GM12865 (cell line): ENCODE results near the gene LHFPL6.

Experiments used
- DNase-seq: peaks from one replicate; pipeline ENCODE4 v3.0.0; 2010; ENCODE audit warnings: low read depth
- H3K4me3 ChIP-seq: 2 replicates; pipeline ENCODE4 v1.5.1; 2011; ENCODE audit warnings: mild to moderate bottlenecking, low read depth, low read length, control low read depth
- TF ChIP-seq, protein P1 (sequence below): IDR thresholded peaks from 2 replicates; pipeline ENCODE4 v1.5.1; 2011; ENCODE audit warnings: low read length, control low read depth, low read depth, inconsistent platforms; ENCODE audit not compliant: insufficient read depth; ENCODE audit errors: missing control alignments

The LHFPL6 gene

DNA sequence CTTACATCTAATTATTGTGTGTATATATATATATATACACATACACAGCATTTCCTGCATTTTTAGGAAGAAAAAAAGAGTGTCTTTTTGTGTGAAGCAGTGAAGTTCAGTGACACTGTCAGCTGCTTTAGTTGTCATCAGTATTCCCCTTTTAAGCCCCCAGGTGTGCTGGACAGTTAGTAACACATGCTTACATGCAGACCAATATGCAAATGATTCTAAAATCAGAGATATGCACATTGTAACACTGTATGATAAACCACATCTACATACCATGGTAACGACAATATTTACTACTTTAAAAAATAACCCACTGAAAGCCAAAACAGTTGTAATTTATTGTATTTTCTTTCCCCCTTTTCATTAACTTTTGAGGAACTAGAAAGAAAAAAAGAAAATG lies 16.8 kb downstream of the LHFPL6 start:
- DNase-seq: peak; percentile 26
- TF ChIP-seq, protein P1, sequence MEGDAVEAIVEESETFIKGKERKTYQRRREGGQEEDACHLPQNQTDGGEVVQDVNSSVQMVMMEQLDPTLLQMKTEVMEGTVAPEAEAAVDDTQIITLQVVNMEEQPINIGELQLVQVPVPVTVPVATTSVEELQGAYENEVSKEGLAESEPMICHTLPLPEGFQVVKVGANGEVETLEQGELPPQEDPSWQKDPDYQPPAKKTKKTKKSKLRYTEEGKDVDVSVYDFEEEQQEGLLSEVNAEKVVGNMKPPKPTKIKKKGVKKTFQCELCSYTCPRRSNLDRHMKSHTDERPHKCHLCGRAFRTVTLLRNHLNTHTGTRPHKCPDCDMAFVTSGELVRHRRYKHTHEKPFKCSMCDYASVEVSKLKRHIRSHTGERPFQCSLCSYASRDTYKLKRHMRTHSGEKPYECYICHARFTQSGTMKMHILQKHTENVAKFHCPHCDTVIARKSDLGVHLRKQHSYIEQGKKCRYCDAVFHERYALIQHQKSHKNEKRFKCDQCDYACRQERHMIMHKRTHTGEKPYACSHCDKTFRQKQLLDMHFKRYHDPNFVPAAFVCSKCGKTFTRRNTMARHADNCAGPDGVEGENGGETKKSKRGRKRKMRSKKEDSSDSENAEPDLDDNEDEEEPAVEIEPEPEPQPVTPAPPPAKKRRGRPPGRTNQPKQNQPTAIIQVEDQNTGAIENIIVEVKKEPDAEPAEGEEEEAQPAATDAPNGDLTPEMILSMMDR: no peak
- H3K4me3 ChIP-seq: no peak overlapping the region

DNA sequence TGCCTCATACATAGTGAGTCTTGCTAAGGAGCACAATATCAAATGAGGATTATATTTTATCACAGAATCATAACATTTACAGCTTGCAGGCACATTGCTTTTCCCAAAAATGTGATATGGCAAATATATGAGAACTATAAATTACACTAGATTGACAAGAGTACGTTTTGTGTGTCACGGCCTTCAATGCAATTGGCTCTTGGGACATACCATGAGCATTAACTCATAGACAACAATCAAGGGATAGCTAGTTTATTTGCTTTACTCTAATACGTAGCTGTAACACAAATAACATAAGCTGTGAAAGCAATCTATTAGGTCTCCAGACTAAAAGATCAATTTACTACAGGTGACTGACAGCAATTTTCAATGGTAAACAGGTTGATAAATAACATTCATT lies 17.8 kb downstream of the LHFPL6 start:
- H3K4me3 ChIP-seq: no peak overlapping the region
- DNase-seq: no peak
- TF ChIP-seq, protein P1: no peak

DNA sequence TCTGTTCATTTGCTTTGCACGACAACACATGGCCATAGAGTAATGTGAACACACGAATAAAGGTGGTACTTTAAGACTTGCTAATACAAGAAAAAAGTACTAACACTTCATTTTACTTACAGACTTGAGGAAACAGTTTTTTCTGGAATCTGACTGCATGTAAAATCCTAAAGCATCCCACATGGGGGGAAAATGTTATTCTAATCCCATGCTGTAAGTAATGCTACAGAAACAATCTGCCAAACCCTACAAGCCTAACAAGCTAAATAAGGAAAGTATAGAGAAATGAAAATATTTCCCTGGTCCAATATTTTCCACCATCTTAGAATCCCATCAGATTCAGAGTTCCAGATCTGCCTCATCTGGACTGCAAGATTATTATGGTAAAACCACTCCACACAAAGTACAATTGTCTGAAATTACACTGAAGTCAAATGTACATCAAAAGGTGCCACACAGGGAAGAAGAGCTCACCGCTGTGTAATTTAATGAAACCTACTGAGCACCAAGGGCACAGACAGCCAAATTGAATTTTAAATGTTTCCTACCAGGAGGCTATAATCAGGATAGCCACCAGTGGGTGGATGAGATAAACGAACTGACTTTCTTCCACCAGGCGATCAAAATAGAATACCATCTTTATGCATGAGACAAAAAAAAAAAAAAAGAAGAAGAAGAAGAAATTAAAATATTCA lies 22.0 kb downstream of the LHFPL6 start:
- H3K4me3 ChIP-seq: no peak overlapping the region
- DNase-seq: no peak
- TF ChIP-seq, protein P1: no peak

DNA sequence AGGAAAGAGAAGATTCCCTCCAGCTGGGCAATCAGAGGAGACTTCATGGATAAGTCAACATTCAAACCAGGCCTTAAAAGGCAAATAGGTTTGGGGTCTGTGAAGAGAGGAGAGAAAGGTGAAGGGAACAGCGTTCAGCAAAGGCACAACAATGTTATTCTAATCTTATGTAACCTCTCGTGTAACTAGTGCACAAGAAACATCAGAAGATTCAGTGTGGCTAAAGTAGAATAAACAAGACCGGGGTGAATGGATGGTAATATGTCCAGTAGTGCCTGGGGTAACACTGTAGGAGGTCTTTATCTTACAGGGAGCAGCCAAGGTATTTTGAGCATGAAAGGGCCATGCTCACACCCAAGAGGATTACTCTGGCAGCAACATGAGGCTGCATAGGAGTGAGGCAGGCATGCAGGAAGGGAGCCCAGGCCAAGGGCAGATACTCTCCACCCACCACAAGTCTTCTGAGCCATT lies 24.1 kb downstream of the LHFPL6 start:
- peak; percentile 18 for DNase-seq
- TF ChIP-seq, protein P1: no peak
- H3K4me3 ChIP-seq: no peak overlapping the region

DNA sequence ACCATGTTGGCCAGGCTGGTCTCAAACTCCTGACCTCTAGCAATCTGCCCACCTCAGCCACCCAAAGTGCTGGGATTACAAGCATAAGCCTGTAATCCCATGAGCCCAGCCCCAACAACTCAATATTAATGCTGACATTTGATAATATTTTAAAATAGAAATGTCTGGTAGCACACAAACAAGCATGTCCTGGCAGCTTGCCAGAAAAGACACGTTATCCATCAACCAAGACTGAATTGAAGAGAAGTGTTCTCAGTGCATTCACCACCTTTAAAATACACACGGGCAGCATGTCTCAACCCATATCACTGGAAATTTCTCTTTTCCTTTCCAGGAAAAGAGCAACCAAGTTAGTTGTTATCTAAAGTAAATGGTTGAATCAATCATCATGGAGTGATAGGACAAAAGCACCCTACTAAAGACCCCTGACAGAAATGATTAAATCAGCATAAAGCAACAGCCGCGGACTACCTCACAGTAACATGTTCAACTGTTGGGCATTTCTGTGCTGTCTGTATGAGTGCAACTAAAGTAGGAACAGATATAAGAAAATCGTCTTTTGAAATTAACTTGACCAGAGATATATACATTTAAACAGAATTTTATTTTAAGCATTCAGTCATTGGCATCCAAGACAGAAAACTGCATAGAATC lies 25.0 kb downstream of the LHFPL6 start:
- DNase-seq: no peak
- TF ChIP-seq, protein P1: no peak
- no peak overlapping the region for H3K4me3 ChIP-seq

DNA sequence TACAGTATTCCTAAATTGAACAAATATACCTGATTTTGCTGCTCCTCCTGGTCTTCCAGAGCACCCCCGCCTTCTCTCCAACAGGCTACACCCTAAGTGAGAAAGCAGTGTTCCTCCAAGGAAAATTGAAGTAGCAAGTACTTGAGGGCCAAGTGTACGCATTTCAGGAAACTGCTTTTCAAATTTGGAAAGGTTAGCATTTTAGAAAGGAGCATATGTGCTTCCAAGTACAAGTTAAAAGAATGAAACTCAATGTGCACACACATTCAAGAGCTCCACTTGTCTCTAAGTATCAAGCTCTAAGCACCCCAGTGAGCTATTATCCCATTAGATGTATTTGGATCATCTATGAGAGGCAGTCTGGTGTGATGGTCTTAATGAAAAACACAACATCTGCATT lies 25.8 kb downstream of the LHFPL6 start:
- DNase-seq: no peak
- TF ChIP-seq, protein P1: no peak
- no peak overlapping the region for H3K4me3 ChIP-seq
